GM04504 (cell line): ENCODE data around the gene NT5C2.
"Not testable (repeated sequence)": the region's sequence is repeated elsewhere in the genome, so short reads cannot be mapped to it uniquely, and the experiment has no call there.

Experiments
- DNase-seq: peaks from one replicate; pipeline ENCODE4 v3.0.0-alpha.2; 2012; ENCODE audit warnings: low read depth

The NT5C2 gene

GRCh38 chr10:103157246-103157645, 35.8 kb downstream of the NT5C2 start:
- no peak for DNase-seq

- DNase-seq = no peak
These were observed 37.5 kb downstream of the NT5C2 start for GRCh38 chr10:103155471-103156085.

GRCh38 chr10:103154521-103155299, 38.4 kb downstream of the NT5C2 start:
- no peak for DNase-seq

- DNase-seq = no peak
These were observed 39.5 kb downstream of the NT5C2 start for GRCh38 chr10:103153302-103154197.

GRCh38 chr10:103149991-103150622, 43.0 kb downstream of the NT5C2 start:
- no peak for DNase-seq

GRCh38 chr10:103147645-103148044, 45.4 kb downstream of the NT5C2 start:
- no peak for DNase-seq

GRCh38 chr10:103145860-103146466, 47.1 kb downstream of the NT5C2 start:
- peak; percentile 80 for DNase-seq

- DNase-seq = no peak
These were observed 48.0 kb downstream of the NT5C2 start for GRCh38 chr10:103145046-103145445.

- no peak for DNase-seq
These were observed 49.0 kb downstream of the NT5C2 start for GRCh38 chr10:103144041-103144440.

GRCh38 chr10:103143641-103144040, 49.4 kb downstream of the NT5C2 start:
- DNase-seq = not testable (repeated sequence)

GRCh38 chr10:103141950-103142349, 51.1 kb downstream of the NT5C2 start:
- no peak for DNase-seq

GRCh38 chr10:103140469-103140868, 52.6 kb downstream of the NT5C2 start:
- DNase-seq = no peak

- DNase-seq = no peak
These were observed 53.3 kb downstream of the NT5C2 start for GRCh38 chr10:103139803-103140202.

- DNase-seq = not testable (repeated sequence)
These were observed 57.9 kb downstream of the NT5C2 start for GRCh38 chr10:103135168-103135567.

- no peak for DNase-seq
These were observed 62.2 kb downstream of the NT5C2 start for GRCh38 chr10:103130910-103131309.

- not testable (repeated sequence) for DNase-seq
These were observed 62.9 kb downstream of the NT5C2 start for GRCh38 chr10:103130180-103130579.

GRCh38 chr10:103127241-103127640, 65.8 kb downstream of the NT5C2 start:
- no peak for DNase-seq

- DNase-seq = no peak
These were observed 67.5 kb downstream of the NT5C2 start for GRCh38 chr10:103125323-103126267.

GRCh38 chr10:103124420-103125096, 68.5 kb downstream of the NT5C2 start:
- no peak for DNase-seq
